ENCODE results near the gene CREB3.

The CREB3 gene

DNA sequence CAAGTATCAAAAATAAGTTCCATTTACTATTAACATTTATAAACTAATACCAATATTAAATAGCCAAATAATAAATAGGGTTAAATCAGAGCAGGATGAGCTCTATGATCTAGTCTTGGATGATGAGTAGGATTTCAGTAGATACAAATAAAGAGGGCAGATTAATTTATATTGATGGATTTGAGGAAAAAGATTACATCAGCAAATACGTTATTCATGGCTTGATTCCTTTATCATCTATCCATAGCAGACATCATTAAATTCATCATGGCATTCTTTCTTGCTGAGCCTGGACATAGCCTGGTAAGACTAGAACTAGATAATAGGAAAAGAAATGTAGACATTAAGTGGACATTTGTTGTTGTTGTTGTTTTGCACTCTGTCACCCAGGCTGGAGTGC lies 35.0 kb downstream of the CREB3 start:
- H3K27ac ChIP-seq: no peak overlapping the region
- DNase-seq (ENCODE audit: low read depth, low spot score): no peak

DNA sequence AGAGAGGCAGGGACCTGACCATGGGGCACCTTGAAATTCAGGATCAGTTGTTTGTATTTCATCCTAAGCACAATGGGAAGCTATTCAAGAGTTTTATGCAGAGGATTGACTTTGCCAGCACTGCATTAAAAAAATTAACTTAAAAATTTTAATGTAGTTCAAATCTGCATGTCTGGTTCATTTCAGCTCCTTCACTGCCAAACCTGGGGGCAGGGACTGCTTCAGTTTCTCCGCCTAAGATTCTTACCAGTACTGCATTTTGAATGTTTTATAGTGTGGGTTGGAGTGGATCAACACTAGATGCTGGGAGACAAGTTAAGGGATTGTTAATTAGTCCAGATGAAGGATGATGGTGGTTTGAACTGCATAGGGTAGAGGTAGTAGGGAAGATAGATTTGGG lies 37.3 kb downstream of the CREB3 start:
- H3K27ac ChIP-seq: no peak overlapping the region
- DNase-seq (ENCODE audit: low read depth, low spot score): no peak

DNA sequence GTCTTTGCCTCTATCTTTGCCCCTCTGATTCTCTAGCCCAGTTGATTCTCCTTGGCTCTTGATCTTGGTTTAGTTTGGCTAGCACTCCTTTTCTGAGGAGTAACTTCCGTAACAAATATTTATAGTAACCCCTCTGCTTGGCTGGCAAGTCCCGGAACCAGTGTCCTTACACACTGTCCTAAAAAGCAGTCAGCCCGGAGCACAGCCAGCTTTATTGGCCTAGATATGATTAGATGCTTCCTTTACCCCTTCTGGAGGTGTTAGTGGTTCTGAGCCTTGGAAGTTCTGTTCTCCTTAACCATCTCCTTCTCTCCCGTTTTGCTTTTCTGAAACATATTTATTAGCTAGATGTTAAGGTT lies 38.6 kb downstream of the CREB3 start:
- no peak for DNase-seq (ENCODE audit: low read depth, low spot score)
- peak overlapping the region; percentile 70 for H3K27ac ChIP-seq

DNA sequence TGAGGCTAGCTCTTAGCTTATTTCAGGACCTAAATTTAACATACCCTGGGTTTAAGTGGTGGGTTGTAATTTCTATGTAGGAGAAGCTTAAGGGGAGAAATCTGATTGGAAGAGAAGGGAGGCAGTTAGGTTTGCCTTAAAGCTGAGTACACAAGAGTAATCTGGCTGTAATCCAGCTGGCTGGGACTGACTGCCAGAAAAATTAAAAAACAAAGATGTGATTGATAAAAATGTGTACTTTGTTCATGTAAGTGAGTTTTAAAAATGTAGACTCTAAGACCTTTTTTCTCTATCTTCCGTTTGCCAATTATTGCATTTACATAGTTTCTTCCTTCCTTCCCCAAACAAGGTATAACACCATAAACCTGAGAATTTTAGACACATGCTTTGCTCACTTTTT lies 39.1 kb downstream of the CREB3 start:
- H3K27ac ChIP-seq: peak overlapping the region; percentile 70
- no peak for DNase-seq (ENCODE audit: low read depth, low spot score)

DNA sequence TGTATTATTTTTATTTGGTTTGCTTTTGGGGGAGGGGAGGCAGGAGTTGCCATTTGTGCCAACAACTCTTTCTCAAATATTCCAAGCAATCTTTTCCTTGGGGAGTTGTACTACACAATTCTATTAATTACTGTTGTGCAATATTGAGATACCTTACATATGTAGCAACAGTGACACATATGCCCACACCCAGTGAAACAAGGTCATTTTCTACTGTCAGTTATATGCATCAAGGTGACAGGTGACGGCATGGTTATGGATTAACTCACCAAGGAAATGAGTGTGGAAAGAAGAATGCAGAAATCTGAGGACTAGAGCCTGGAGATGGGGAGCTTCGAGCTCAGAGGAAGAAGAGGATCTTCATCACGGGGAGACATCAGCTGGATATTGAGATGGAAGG lies 39.5 kb downstream of the CREB3 start:
- peak overlapping the region; percentile 70 for H3K27ac ChIP-seq
- peak; percentile 68 for DNase-seq (ENCODE audit: low read depth, low spot score)

DNA sequence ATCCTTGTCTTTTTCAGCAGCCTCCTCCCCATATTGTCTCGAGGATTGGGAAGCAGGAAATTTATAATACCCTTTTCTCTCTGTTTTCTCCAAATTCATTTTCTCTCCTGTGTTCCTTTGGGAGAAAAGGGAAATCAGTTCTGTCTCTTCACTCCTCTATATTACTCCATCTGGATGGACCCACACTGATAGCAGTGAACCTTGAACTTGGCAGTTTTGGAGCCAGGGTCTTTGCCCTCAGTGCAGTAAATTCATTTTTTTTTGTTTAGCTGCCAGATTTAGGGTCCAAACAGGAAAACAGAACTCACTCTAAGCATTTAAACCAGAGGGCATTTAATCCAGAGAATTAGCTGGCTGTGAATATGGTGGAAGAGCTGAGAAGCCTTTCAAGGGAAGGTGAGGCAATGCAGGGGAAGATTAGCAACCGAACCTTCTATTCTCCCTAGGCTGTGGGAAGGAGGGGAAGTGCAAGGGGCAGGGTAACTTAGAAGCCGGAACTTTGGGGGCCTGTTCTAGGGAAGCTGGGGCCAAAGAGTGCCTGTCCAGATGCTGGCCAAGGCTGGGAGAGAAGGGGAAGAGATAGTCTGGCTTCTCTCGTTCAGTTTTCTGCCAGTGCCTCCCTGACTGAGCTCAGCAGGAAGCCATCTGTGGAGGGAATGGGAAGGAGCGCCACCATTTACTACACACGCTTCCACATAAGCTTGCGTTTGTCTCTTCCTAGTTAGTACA lies 42.6 kb downstream of the CREB3 start:
- DNase-seq (ENCODE audit: low read depth, low spot score): no peak
- H3K27ac ChIP-seq: no peak overlapping the region

DNA sequence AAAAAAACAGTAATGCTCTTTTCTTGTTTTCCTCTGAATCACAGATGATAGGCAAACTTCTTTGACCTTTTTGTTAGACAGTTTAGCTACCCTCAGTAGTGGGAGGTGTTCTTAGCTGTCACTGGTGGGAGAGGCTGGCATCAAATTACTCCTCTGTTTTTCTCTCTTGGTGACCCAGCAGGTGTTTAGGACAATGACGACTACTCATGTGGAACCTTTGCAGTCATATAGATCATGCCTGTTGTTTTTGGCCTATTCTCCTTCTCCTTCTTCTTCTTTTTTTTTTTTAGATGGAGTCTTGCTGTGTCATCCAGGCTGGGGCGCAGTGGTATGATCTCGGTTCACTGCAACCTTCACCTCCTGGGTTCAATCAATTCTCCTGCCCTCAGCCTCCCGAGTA lies 43.6 kb downstream of the CREB3 start:
- H3K27ac ChIP-seq: no peak overlapping the region
- no peak for DNase-seq (ENCODE audit: low read depth, low spot score)

DNA sequence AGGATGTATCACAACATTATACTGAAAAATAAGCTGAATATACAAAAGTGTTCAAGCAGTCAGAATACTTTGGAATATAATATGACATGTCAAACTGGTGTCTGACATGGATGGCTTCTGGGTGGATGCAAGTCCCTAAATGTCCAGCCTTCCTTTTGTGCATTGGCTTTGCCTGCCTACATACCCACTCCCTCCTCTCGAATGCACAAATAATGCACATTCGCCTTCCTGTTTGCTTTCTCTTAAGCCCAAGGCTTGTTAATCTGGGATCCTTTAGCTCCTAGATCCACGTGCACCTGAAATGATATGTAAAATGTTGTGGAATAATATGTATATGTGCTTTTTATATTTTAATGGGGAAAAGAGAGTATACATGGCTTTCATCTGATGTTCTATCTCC lies 46.0 kb downstream of the CREB3 start:
- DNase-seq (ENCODE audit: low read depth, low spot score): no peak
- H3K27ac ChIP-seq: no peak overlapping the region

DNA sequence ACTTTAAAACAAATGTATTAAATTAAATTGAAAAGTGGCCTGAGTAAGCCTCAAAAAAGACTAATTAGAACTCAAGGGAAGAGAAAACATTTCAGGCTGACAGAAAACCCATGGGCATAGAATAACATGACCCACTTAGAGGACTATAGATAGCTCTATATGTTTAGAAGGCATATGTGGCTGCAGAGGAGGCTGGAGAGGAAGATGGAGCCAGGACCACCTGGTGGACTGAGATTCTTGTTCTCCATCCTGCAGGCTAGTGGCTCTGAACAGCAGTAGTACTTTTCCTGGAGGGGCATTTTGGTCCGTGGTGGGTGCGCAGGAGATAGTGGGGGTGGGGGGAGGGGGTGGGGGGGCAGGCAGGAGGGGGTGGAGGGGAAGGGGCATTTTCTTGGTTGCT lies 48.6 kb downstream of the CREB3 start:
- H3K27ac ChIP-seq: no peak overlapping the region
- DNase-seq (ENCODE audit: low read depth, low spot score): no peak

DNA sequence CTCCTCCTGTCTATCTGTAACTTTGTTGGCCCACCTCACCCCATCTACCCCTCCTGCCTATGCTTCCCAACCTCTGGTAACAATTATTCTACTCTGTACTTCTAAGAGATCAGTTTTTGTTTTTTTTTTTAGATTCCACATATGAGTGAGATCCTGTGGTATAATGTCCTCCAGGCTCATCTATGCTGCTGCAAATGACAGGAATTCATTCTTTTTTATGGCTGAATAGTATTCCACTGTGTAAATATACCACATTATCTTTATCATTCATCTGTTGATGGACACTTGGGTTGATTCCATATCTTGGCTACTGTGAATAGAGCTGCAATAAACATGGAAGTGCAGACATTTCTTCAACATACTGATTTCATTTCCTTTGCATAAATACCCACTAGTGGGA lies 51.0 kb downstream of the CREB3 start:
- DNase-seq (ENCODE audit: low read depth, low spot score): no peak
- H3K27ac ChIP-seq: no peak overlapping the region

Measured in epithelial cell of prostate (primary cell).